ENCODE data around the gene IL7R.
A peak's percentile ranks its signal among the peaks of the same experiment; 100 is the strongest.

Gene IL7R

GRCh38 chr5:35919191-35919590 is 62.5 kb downstream of the IL7R start:
- DNase-seq (ENCODE audit: low spot score), result no peak
- no peak for TF ChIP-seq CTCF (IDR thresholded peaks at IDR 0.05; ENCODE audit: extremely low read depth, insufficient read depth, missing control alignments)
- in situ Hi-C loops (cut with MboI; ENCODE audit: low pct_unique_long_range_greater_than_20kb, low sequenced_read_pairs, unreplicated experiment), result no loop called here

- no peak for DNase-seq (ENCODE audit: low spot score)
- peak; percentile 25 for TF ChIP-seq CTCF (IDR thresholded peaks at IDR 0.05; ENCODE audit: extremely low read depth, insufficient read depth, missing control alignments)
- in situ Hi-C loops (cut with MboI; ENCODE audit: low pct_unique_long_range_greater_than_20kb, low sequenced_read_pairs, unreplicated experiment), result loop anchor here (10.0 kb wide), 1 partner anchor 146 kb away; no protein-coding TSS in a partner anchor
Measured at GRCh38 chr5:35920890-35921289, 64.2 kb downstream of the IL7R start.

- peak; percentile 29 for TF ChIP-seq CTCF (IDR thresholded peaks at IDR 0.05; ENCODE audit: extremely low read depth, insufficient read depth, missing control alignments)
- DNase-seq (ENCODE audit: low spot score), result no peak
- in situ Hi-C loops (cut with MboI; ENCODE audit: low pct_unique_long_range_greater_than_20kb, low sequenced_read_pairs, unreplicated experiment), result loop anchor here (10.0 kb wide), 1 partner anchor 147 kb away; no protein-coding TSS in a partner anchor
Measured at GRCh38 chr5:35921930-35922329, 65.2 kb downstream of the IL7R start.

GRCh38 chr5:35922468-35922867 is 65.8 kb downstream of the IL7R start:
- in situ Hi-C loops (cut with MboI; ENCODE audit: low pct_unique_long_range_greater_than_20kb, low sequenced_read_pairs, unreplicated experiment), result loop anchor here (10.0 kb wide), 1 partner anchor 148 kb away; no protein-coding TSS in a partner anchor
- no peak for TF ChIP-seq CTCF (IDR thresholded peaks at IDR 0.05; ENCODE audit: extremely low read depth, insufficient read depth, missing control alignments)
- DNase-seq (ENCODE audit: low spot score), result no peak

GRCh38 chr5:35924122-35924949 is 67.6 kb downstream of the IL7R start:
- DNase-seq (ENCODE audit: low spot score), result no peak
- TF ChIP-seq CTCF (IDR thresholded peaks at IDR 0.05; ENCODE audit: extremely low read depth, insufficient read depth, missing control alignments), result no peak
- in situ Hi-C loops (cut with MboI; ENCODE audit: low pct_unique_long_range_greater_than_20kb, low sequenced_read_pairs, unreplicated experiment), result loop anchor here (10.0 kb wide), 1 partner anchor 150 kb away; no protein-coding TSS in a partner anchor

- in situ Hi-C loops (cut with MboI; ENCODE audit: low pct_unique_long_range_greater_than_20kb, low sequenced_read_pairs, unreplicated experiment), result loop anchor here (10.0 to 25.0 kb wide), 3 partner anchors 150 to 838 kb away; no protein-coding TSS in a partner anchor
- TF ChIP-seq CTCF (IDR thresholded peaks at IDR 0.05; ENCODE audit: extremely low read depth, insufficient read depth, missing control alignments), result peak; percentile 86
- DNase-seq (ENCODE audit: low spot score), result peak; percentile 66
Measured at GRCh38 chr5:35924950-35925722, 68.4 kb downstream of the IL7R start.
